Measurements from ENCODE around the gene BFSP2. TPM values are rescaled to one million over a fixed set of nuclear protein-coding genes. Genes with fewer than 3 reads are reported as not detected.

The BFSP2 gene
- total and polyA plus RNA-seq, 2 donors (not counting 3 experiments of a cell fraction or from before 2014, with no cell fraction given): not detected

DNA sequence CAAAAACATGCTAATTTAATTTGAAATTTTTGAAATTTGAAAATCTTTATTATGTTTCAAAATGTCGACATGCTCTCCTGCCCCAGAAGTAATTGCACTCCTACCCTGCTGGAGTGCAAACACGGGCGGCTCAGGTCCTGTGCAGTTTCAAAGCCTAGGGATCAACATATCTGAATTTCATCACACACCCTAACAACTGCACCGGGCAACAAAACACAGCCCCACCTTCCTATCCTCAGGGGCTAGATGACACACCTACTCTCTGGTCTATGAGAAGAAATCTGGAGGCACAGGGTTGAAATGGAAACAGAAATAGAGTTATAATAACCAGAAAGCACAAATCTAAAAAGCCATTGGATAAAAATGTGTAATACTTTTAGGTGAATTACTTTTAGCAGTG, 61.4 kb downstream of the BFSP2 start:
- FAIRE-seq: no peak
- H2AFZ ChIP-seq (ENCODE audit: low read depth, low read length): no peak overlapping the region

More for the DNA sequence above, 61.4 kb downstream of the BFSP2 start:
- TF ChIP-seq, protein P1, sequence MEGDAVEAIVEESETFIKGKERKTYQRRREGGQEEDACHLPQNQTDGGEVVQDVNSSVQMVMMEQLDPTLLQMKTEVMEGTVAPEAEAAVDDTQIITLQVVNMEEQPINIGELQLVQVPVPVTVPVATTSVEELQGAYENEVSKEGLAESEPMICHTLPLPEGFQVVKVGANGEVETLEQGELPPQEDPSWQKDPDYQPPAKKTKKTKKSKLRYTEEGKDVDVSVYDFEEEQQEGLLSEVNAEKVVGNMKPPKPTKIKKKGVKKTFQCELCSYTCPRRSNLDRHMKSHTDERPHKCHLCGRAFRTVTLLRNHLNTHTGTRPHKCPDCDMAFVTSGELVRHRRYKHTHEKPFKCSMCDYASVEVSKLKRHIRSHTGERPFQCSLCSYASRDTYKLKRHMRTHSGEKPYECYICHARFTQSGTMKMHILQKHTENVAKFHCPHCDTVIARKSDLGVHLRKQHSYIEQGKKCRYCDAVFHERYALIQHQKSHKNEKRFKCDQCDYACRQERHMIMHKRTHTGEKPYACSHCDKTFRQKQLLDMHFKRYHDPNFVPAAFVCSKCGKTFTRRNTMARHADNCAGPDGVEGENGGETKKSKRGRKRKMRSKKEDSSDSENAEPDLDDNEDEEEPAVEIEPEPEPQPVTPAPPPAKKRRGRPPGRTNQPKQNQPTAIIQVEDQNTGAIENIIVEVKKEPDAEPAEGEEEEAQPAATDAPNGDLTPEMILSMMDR (IDR thresholded peaks at IDR 0.05; ENCODE audit: extremely low read depth in 1 of 2, insufficient read depth in 1 of 2, low read depth in 1 of 2, low read length in 2 of 2): no peak
- TF ChIP-seq POLR2A (IDR thresholded peaks at IDR 0.05; ENCODE audit: low read depth, low read length): no peak
- TF ChIP-seq, protein P2, sequence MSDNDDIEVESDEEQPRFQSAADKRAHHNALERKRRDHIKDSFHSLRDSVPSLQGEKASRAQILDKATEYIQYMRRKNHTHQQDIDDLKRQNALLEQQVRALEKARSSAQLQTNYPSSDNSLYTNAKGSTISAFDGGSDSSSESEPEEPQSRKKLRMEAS (IDR thresholded peaks at IDR 0.05; ENCODE audit: insufficient read depth, insufficient read length): no peak
- TF ChIP-seq MYC (IDR thresholded peaks at IDR 0.05; ENCODE audit: low read depth, low read length): no peak
- no peak for TF ChIP-seq JUN (IDR thresholded peaks at IDR 0.05; ENCODE audit: borderline replicate concordance, insufficient read depth, insufficient read length, low read depth)
- TF ChIP-seq FOS (IDR thresholded peaks at IDR 0.05; ENCODE audit: borderline replicate concordance, insufficient read depth, low read length): no peak
- TF ChIP-seq EZH2 (IDR thresholded peaks at IDR 0.05; ENCODE audit: borderline replicate concordance, low read depth, low read length, severe bottlenecking): no peak
- TF ChIP-seq POLR2AphosphoS5 (IDR thresholded peaks at IDR 0.05; ENCODE audit: insufficient read depth, low read depth, low read length): no peak
- no peak for TF ChIP-seq GATA2 (IDR thresholded peaks at IDR 0.05; ENCODE audit: insufficient read depth, insufficient read length, low read depth, low read length)
- CTCF ChIA-PET: interaction anchor here (1.1 kb wide), 1 partner anchor 118 kb away, joined by 3 read pairs; no protein-coding TSS in a partner anchor
- intact Hi-C loops (cut with micrococcal nuclease) (no loop called here), dilution Hi-C loops (cut with MboI; ENCODE audit: extremely low pct_ligation_motif_present, low sequenced_read_pairs) (no loop called here)
- H3K9me1 ChIP-seq (replicated peaks; ENCODE audit: control insufficient read depth, extremely low read depth, insufficient read depth, low read length): no peaks in the 10 kb centered on the region
- H3K9me3 ChIP-seq (replicated peaks; ENCODE audit: control insufficient read depth, insufficient read depth, low read length): no peaks in the 10 kb centered on the region
- H3K4me2 ChIP-seq (ENCODE audit: insufficient read depth, low read length): no peak overlapping the region
- POLR2A ChIA-PET: no interaction called here
- no peaks in the 10 kb centered on the region for H3K36me3 ChIP-seq (ENCODE audit: control insufficient read depth in 2 of 2, extremely low read depth in 1 of 2, insufficient read depth in 2 of 2, low read length in 2 of 2)
- no peak overlapping the region for H3K4me3 ChIP-seq (replicated peaks in 1 of 3; ENCODE audit: insufficient read depth in 1 of 3, low read depth in 1 of 3, low read length in 3 of 3)
- H3K27me3 ChIP-seq (ENCODE audit: control insufficient read depth in 2 of 2, insufficient read depth in 2 of 2, low read length in 2 of 2): peaks cover 5 to 9% of the 10 kb centered on the region in 2 experiments
- BruUV-seq (replicated peaks): no TSS peak
- H3K4me1 ChIP-seq (ENCODE audit: control insufficient read depth, extremely low read depth, insufficient read depth, low read length): no peaks in the 10 kb centered on the region
- H3K79me2 ChIP-seq (ENCODE audit: control insufficient read depth, insufficient read depth, low read length): no peaks in the 10 kb centered on the region
- H4K20me1 ChIP-seq (replicated peaks; ENCODE audit: control insufficient read depth, extremely low read depth, insufficient read depth, low read length): no peaks in the 10 kb centered on the region
- no peak overlapping the region for H3K27ac ChIP-seq (ENCODE audit: insufficient read depth, low read depth, low read length)
- DNase-seq (ENCODE audit: low read depth, low spot score): no peak
- no peak overlapping the region for H3K9ac ChIP-seq (replicated peaks; ENCODE audit: extremely low read depth, insufficient read depth, low read length)
